ENCODE measurements around the gene CHAT.

GRCh38 chr10:49689882-49690510 lies 76.2 kb downstream of the CHAT start:
- TF ChIP-seq POLR2A (IDR thresholded peaks at IDR 0.05; ENCODE audit: low read length): no peak
- TF ChIP-seq KDM1A (IDR thresholded peaks at IDR 0.05; ENCODE audit: low read depth): no peak
- no peak for TF ChIP-seq CTCF (IDR thresholded peaks at IDR 0.05)
- no peak for TF ChIP-seq HDAC2 (IDR thresholded peaks at IDR 0.05)
- no peak for TF ChIP-seq RFX5 (IDR thresholded peaks at IDR 0.05)
- no peak for TF ChIP-seq EP300 (IDR thresholded peaks at IDR 0.05)
- no peak for TF ChIP-seq HMGXB4 (CRISPR knock-in tag; IDR thresholded peaks at IDR 0.05; ENCODE audit: borderline replicate concordance)
- TF ChIP-seq RCOR1 (IDR thresholded peaks at IDR 0.05; ENCODE audit: low read depth, low read length): no peak
- TF ChIP-seq MAZ (IDR thresholded peaks at IDR 0.05; ENCODE audit: borderline replicate concordance, low read depth, low read length): no peak
- no peak for TF ChIP-seq JUN (IDR thresholded peaks at IDR 0.05)
- no peak for TF ChIP-seq PBX3 (IDR thresholded peaks at IDR 0.05)
- TF ChIP-seq MAX (IDR thresholded peaks at IDR 0.05): no peak
- TF ChIP-seq CHD4 (IDR thresholded peaks at IDR 0.05; ENCODE audit: borderline replicate concordance): no peak

All from A549 (cell line).